HFFc6 (cell line): ENCODE results near the gene CARMIL1. TPM values are rescaled to one million over a fixed set of nuclear protein-coding genes. Genes with fewer than 3 reads are reported as not detected.

ENCODE experiments used
- DNase-seq: peaks from one replicate; pipeline ENCODE4 v3.0.0-alpha.2; 2018
- H3K27ac Mint-ChIP-seq: 2 replicates; pipeline ENCODE4 v1.8.0; 2020; ENCODE audit warnings: mild to moderate bottlenecking, mixed read lengths
- H3K27me3 Mint-ChIP-seq: 2 replicates; pipeline ENCODE4 v1.8.0; 2021; ENCODE audit warnings: mild to moderate bottlenecking, moderate library complexity, mixed read lengths; ENCODE audit not compliant: insufficient read depth
- H3K36me3 Mint-ChIP-seq: 2 replicates; pipeline ENCODE4 v1.8.0; 2021; ENCODE audit warnings: low read depth, mixed read lengths
- H3K4me1 Mint-ChIP-seq: 2 replicates; pipeline ENCODE4 v1.8.0; 2020; ENCODE audit warnings: low read depth, mixed read lengths
- H3K4me3 Mint-ChIP-seq: 2 replicates; pipeline ENCODE4 v1.8.0; 2020; ENCODE audit warnings: mild to moderate bottlenecking, moderate library complexity, mixed read lengths
- H3K9me3 Mint-ChIP-seq: 2 replicates; pipeline ENCODE4 v1.8.0; 2020; ENCODE audit warnings: mild to moderate bottlenecking, mixed read lengths
- total RNA-seq, 6 experiments: library from RNA; stranded (reverse); fragmentation: NEBNext Ultra II Directional; extraction: Animal tissue kit (Norgen Biotek cat#: 25700); gene quantifications; 2 replicates in 1 of 6; 3 replicates in 5 of 6; pipeline ENCODE4 v1.2.3, GENCODE V29; 2021
- TF ChIP-seq, protein P1 (sequence below): fragments of 200-600 bp; sonication (generic); IDR thresholded peaks from 2 replicates; pipeline ENCODE4 v1.5.0; 2021; ENCODE audit warnings: antibody characterized with exemption, mild to moderate bottlenecking

CARMIL1 gene
- total RNA-seq, 6 experiments from 2014 or later, result 12.2 to 15.6 (median 13.7) TPM

GRCh38 chr6:25301362-25301761 lies 22.2 kb downstream of the CARMIL1 start:
- no peaks in the 10 kb centered on the region for H3K9me3 Mint-ChIP-seq
- no peaks in the 10 kb centered on the region for H3K36me3 Mint-ChIP-seq
- H3K4me3 Mint-ChIP-seq, result no peak overlapping the region
- H3K27me3 Mint-ChIP-seq, result peaks cover 2% of the 10 kb centered on the region
- H3K27ac Mint-ChIP-seq, result no peak overlapping the region
- DNase-seq, result no peak
- peaks cover 46% of the 10 kb centered on the region for H3K4me1 Mint-ChIP-seq
- TF ChIP-seq, protein P1, sequence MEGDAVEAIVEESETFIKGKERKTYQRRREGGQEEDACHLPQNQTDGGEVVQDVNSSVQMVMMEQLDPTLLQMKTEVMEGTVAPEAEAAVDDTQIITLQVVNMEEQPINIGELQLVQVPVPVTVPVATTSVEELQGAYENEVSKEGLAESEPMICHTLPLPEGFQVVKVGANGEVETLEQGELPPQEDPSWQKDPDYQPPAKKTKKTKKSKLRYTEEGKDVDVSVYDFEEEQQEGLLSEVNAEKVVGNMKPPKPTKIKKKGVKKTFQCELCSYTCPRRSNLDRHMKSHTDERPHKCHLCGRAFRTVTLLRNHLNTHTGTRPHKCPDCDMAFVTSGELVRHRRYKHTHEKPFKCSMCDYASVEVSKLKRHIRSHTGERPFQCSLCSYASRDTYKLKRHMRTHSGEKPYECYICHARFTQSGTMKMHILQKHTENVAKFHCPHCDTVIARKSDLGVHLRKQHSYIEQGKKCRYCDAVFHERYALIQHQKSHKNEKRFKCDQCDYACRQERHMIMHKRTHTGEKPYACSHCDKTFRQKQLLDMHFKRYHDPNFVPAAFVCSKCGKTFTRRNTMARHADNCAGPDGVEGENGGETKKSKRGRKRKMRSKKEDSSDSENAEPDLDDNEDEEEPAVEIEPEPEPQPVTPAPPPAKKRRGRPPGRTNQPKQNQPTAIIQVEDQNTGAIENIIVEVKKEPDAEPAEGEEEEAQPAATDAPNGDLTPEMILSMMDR, result no peak

DNA sequence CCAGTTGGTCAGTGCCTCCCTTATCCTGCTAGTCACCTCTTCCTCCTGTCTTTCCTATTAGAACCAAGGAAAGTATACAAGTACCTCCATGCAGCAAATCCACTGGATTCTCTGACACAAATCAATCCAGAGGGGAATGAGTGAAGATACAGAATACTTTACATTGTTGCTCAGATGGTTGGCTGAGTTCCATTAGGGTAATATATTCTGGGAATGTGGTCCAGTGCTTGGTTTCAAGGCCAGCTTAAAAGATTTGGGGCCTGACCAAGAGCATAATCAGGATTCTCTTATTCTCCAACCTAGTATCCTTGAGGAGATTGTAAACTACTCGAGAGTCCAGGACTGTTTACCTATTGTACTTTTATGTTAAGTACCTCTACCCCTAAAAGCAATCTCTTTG lies 23.0 kb downstream of the CARMIL1 start:
- TF ChIP-seq, protein P1, result no peak
- Mint-ChIP-seq H3K9me3 (no peaks in the 10 kb centered on the region), H3K4me3 (peak overlapping the region; percentile 83), H3K27me3 (peaks cover 2% of the 10 kb centered on the region), H3K4me1 (peaks cover 39% of the 10 kb centered on the region), H3K36me3 (no peaks in the 10 kb centered on the region), H3K27ac (peak overlapping the region; percentile 95)
- no peak for DNase-seq

DNA sequence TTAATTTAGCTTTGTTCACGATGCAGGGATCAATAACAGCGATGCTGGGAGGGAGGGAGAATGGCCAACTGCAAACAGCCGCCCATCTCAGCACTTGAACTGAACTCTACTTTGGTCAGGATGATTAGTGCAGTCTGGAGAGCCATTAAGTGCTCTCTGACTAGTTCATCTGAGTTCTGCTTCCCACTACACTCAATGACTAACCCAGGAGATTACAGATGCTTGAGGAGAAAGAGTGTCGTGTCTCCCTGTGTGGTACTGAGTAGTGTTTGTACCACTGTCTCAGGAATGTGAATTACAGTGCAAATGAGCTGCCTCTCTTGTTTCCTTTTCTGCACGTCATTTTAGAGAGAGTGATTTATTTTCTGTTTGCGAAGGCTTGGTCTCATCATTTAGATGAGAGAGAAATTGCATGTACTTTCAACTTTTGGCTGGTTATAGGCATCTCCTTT lies 23.5 kb downstream of the CARMIL1 start:
- DNase-seq, result peak; percentile 91
- Mint-ChIP-seq H3K36me3 (no peaks in the 10 kb centered on the region), H3K4me1 (peaks cover 38% of the 10 kb centered on the region), H3K9me3 (no peaks in the 10 kb centered on the region), H3K27me3 (peaks cover 2% of the 10 kb centered on the region), H3K27ac (peak overlapping the region; percentile 95), H3K4me3 (peak overlapping the region; percentile 83)
- TF ChIP-seq, protein P1, result no peak

- Mint-ChIP-seq H3K4me1 (peaks cover 36% of the 10 kb centered on the region), H3K4me3 (peak overlapping the region; percentile 83; the same call in 1 of the 2 replicates), H3K27me3 (peaks cover 2% of the 10 kb centered on the region), H3K9me3 (no peaks in the 10 kb centered on the region), H3K36me3 (no peaks in the 10 kb centered on the region), H3K27ac (peak overlapping the region; percentile 95)
- no peak for DNase-seq
- TF ChIP-seq, protein P1, result no peak
These were observed 24.1 kb downstream of the CARMIL1 start for GRCh38 chr6:25303254-25303653.

DNA sequence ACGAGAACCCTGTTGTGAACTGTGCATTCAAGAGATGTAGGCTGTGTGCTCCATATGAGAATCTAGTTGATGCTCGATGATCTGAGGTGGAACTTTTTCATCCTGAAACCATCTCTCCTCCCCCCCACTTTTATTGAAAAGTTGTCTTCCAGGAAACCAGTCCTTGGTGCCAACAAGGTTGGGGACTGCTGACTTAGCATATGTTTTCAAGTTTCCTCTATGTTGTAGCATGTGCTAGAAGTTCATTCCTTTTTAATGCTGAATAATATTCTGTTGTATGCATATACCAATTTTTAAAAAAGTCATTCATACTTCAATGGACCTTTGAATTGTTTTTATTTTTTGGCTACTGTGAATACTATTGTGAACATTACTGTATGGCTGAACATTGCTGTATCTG lies 27.2 kb downstream of the CARMIL1 start:
- DNase-seq, result no peak
- H3K36me3 Mint-ChIP-seq, result no peaks in the 10 kb centered on the region; the same call in 1 of the 2 replicates
- no peak overlapping the region for H3K27ac Mint-ChIP-seq
- H3K4me1 Mint-ChIP-seq, result peaks cover 51% of the 10 kb centered on the region
- H3K9me3 Mint-ChIP-seq, result no peaks in the 10 kb centered on the region
- no peak overlapping the region for H3K4me3 Mint-ChIP-seq
- H3K27me3 Mint-ChIP-seq, result no peaks in the 10 kb centered on the region
- TF ChIP-seq, protein P1, result no peak
